Upper lobe of left lung (tissue), 6 donors: Measurements from ENCODE around the gene PVRIG. TPM values are rescaled to one million over a fixed set of nuclear protein-coding genes. Genes with fewer than 3 reads are reported as not detected.
"Not testable (repeated sequence)": the region's sequence is repeated elsewhere in the genome, so short reads cannot be mapped to it uniquely, and the experiment has no call there.

ENCODE experiments used
- ATAC-seq, 2 donors: fragments of 200-7000 bp; cut with Tn5 transposase; one replicate each; pipeline ENCODE4 v1.9.1; 2022; ENCODE audit warnings: mild to moderate bottlenecking in 2 of 2, moderate library complexity in 2 of 2; ENCODE audit not compliant: low FRiP score in 2 of 2
- DNase-seq, 2 donors: peaks; one replicate each; pipeline ENCODE4 v3.0.0-alpha.2; 2019 to 2020
- H3K27ac ChIP-seq, 4 donors: fragments of 200-600 bp; sonication (generic); one replicate each; pipeline ENCODE4 v1.5.1; 2016 to 2019
- H3K27me3 ChIP-seq, 4 donors: fragments of 200-600 bp; sonication (generic); one replicate each; pipeline ENCODE4 v1.5.1; 2017 to 2019
- H3K36me3 ChIP-seq, 4 donors: fragments of 200-600 bp; sonication (generic); one replicate each; pipeline ENCODE4 v1.5.1; 2016 to 2019
- H3K4me1 ChIP-seq, 4 donors: fragments of 200-600 bp; sonication (generic); one replicate each; pipeline ENCODE4 v1.5.1; 2018 to 2019
- H3K4me3 ChIP-seq, 4 donors: fragments of 200-600 bp; sonication (generic); one replicate each; pipeline ENCODE4 v1.5.1; 2017 to 2019; ENCODE audit warnings: mild to moderate bottlenecking in 2 of 4, moderate library complexity in 1 of 4
- H3K9me3 ChIP-seq, 4 donors: fragments of 200-600 bp; sonication (generic); one replicate each; pipeline ENCODE4 v1.5.1; 2018 to 2019
- CTCF ChIP-seq, 6 experiments: fragments of 450-650 bp in 4 of 6; fragments of 200-600 bp in 2 of 6; sonication (generic) in 2 of 6; IDR thresholded peaks; one replicate each; pipeline ENCODE4 v1.5.1; 2016 to 2019; ENCODE audit warnings: antibody characterized with exemption in 6 of 6
- EP300 ChIP-seq, 4 donors: sonication (generic); formaldehyde crosslinking; IDR thresholded peaks; one replicate each; pipeline ENCODE4 v1.5.1; 2017; ENCODE audit warnings: antibody characterized with exemption in 4 of 4, control low read depth in 2 of 4
- POLR2A ChIP-seq, 4 donors: fragments of 450-650 bp; IDR thresholded peaks; one replicate each; pipeline ENCODE4 v1.5.1; 2016 to 2017; ENCODE audit warnings: antibody characterized with exemption in 4 of 4, mild to moderate bottlenecking in 2 of 4
- POLR2AphosphoS5 ChIP-seq, 2 donors: sonication (generic); formaldehyde crosslinking; IDR thresholded peaks; one replicate each; pipeline ENCODE4 v1.5.1; 2017; ENCODE audit warnings: antibody characterized with exemption in 2 of 2
- WGBS, 2 donors: methylation state at CpG; one replicate each; pipeline ENCODE4 v1.1.5; 2017 to 2018; 5-methylcytosine and 5-hydroxymethylcytosine counted together
- total RNA-seq, 6 donors: library from RNA; depleted of rRNA in 4 of 6; stranded (reverse); fragments of >200 nt in 4 of 6; gene quantifications; one replicate each; pipeline versions ENCODE4 v1.1.0 to v1.2.1, GENCODE V29; 2016 to 2021
- donor health status: DM: no; HTN: no; CAD: no; lungs with moderate emphysema.
- donor health status: DM: no; HTN: yes; CAD: no; lungs with severe emphysema.

The PVRIG gene
- total RNA-seq, 6 donors from 2014 or later, result 0.63 to 6.3 (median 1.7) TPM

- 50 to 55% methylated on average over 6 of the region's 6 CpGs for WGBS, 2 donors
- peak in 1 of 2 donors; percentile 61 for ATAC-seq
- H3K9me3 ChIP-seq, result no peaks in the 10 kb centered on the region
- no peaks in the 10 kb centered on the region for H3K27me3 ChIP-seq
- no peak overlapping the region for H3K27ac ChIP-seq
- no peak for DNase-seq
- peaks cover 0 to 3% (median 0%) of the 10 kb centered on the region in 4 donors for H3K36me3 ChIP-seq
- no peaks in the 10 kb centered on the region for H3K4me1 ChIP-seq
- no peak overlapping the region for H3K4me3 ChIP-seq
- TF ChIP-seq CTCF (IDR thresholded peaks at IDR 0.05) (no peak), POLR2A (IDR thresholded peaks at IDR 0.05) (no peak), EP300 (IDR thresholded peaks at IDR 0.05) (no peak), POLR2AphosphoS5 (IDR thresholded peaks at IDR 0.05) (no peak)
Observed at GRCh38 chr7:100215895-100216294, 3.9 kb upstream of the PVRIG start.

DNA sequence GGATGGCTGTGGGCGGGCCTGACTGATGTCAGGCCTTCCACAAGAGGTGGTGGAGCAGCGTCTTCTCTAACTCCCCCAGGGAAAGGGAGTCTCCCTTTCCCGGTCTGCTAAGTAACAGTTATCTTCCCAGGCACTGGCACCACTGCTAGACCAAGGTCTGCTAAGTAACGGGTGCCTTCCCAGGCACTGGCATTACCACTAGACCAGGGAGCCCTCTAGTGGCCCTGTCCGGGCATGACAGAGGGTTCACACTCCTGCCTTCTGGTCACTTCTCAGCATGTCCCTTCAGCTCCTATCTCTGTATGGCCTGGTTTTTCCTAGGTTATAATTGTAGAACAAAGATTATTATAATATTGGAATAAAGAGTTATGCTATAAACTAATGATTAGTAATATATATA is 1.8 kb upstream of the PVRIG start:
- H3K36me3 ChIP-seq, result peaks cover 0 to 12% (median 4%) of the 10 kb centered on the region in 4 donors
- ATAC-seq (peak in 1 of 2 donors; percentile 55), DNase-seq (peak in 1 of 2 donors; percentile 86)
- not testable (repeated sequence) for H3K4me1 ChIP-seq, H3K27me3 ChIP-seq, H3K4me3 ChIP-seq, H3K9me3 ChIP-seq
- H3K27ac ChIP-seq, result peak overlapping the region in 1 of 4 donors; percentile 52
- 0% methylated on average over 1 of the region's 5 CpGs; no CpG with 5 or more reads in 1 of the 2 donors for WGBS, 2 donors
- peak in 3 of 6 experiments; percentile 33 to 62 (median 51) for TF ChIP-seq CTCF (IDR thresholded peaks at IDR 0.05)

GRCh38 chr7:100219271-100219737 is 445 bp upstream of the PVRIG start:
- TF ChIP-seq CTCF (IDR thresholded peaks at IDR 0.05) (no peak), EP300 (IDR thresholded peaks at IDR 0.05) (no peak), POLR2AphosphoS5 (IDR thresholded peaks at IDR 0.05) (no peak), POLR2A (IDR thresholded peaks at IDR 0.05) (no peak)
- H3K27ac ChIP-seq, result peak overlapping the region in 2 of 4 donors; percentile 48 to 76
- H3K9me3 ChIP-seq, result no peaks in the 10 kb centered on the region
- H3K4me3 ChIP-seq, result no peak overlapping the region
- WGBS, 2 donors, result 84 to 88% methylated on average over 7 to 10 of the region's 10 CpGs
- H3K27me3 ChIP-seq, result no peaks in the 10 kb centered on the region
- H3K4me1 ChIP-seq, result no peaks in the 10 kb centered on the region
- DNase-seq, result no peak
- H3K36me3 ChIP-seq, result peaks cover 0 to 16% (median 4%) of the 10 kb centered on the region in 4 donors
- no peak for ATAC-seq

GRCh38 chr7:100220586-100221230 is 959 bp downstream of the PVRIG start:
- Histone ChIP-seq H3K27me3 (no peaks in the 10 kb centered on the region), H3K4me3 (peak overlapping the region in 3 of 4 donors; percentile 21 to 39 (median 33)), H3K36me3 (peaks cover 0 to 16% (median 4%) of the 10 kb centered on the region in 4 donors), H3K4me1 (no peaks in the 10 kb centered on the region), H3K27ac (peak overlapping the region; percentile 48 to 84 (median 65)), H3K9me3 (no peaks in the 10 kb centered on the region)
- TF ChIP-seq CTCF (IDR thresholded peaks at IDR 0.05) (no peak), POLR2AphosphoS5 (IDR thresholded peaks at IDR 0.05) (no peak)
- peak in 1 of 2 donors; percentile 5 for ATAC-seq
- WGBS, 2 donors, result 95% methylated on average over 10 to 19 of the region's 22 CpGs
- DNase-seq, result peak in 1 of 2 donors; percentile 73
